Neutrophil (primary cell): ENCODE results near the gene ZNF469.

Experiments used
- H3K27ac ChIP-seq: fragments of 200-600 bp; sonication (generic); 2 replicates; pipeline ENCODE4 v1.5.1; 2016; ENCODE audit warnings: mild to moderate bottlenecking, moderate library complexity
- H3K27me3 ChIP-seq: fragments of 200-600 bp; sonication (generic); 2 replicates; pipeline ENCODE4 v1.6.0; 2016; ENCODE audit warnings: mild to moderate bottlenecking
- H3K36me3 ChIP-seq: fragments of 200-600 bp; sonication (generic); 2 replicates; pipeline ENCODE4 v1.5.1; 2017
- H3K4me1 ChIP-seq, 2 experiments: fragments of 200-600 bp in 1 of 2; sonication (generic) in 1 of 2; 1 replicate in 1 of 2; 2 replicates in 1 of 2; pipeline versions ENCODE4 v1.5.1 to v1.6.1; 2013 to 2016; ENCODE audit warnings: low read depth in 1 of 2, low read length in 1 of 2, mild to moderate bottlenecking in 1 of 2, moderate library complexity in 1 of 2; ENCODE audit not compliant: control insufficient read depth in 1 of 2, insufficient read depth in 1 of 2
- H3K4me3 ChIP-seq, 2 experiments: fragments of 200-600 bp in 1 of 2; sonication (generic) in 1 of 2; 1 replicate in 1 of 2; 2 replicates in 1 of 2; pipeline ENCODE4 v1.5.1; 2013 to 2016; ENCODE audit warnings: low read depth in 1 of 2, low read length in 1 of 2, mild to moderate bottlenecking in 1 of 2, moderate library complexity in 1 of 2
- H3K9me3 ChIP-seq: fragments of 200-600 bp; sonication (generic); 2 replicates; pipeline ENCODE4 v1.5.1; 2016
- TF ChIP-seq, protein P1 (sequence below): fragments of 200-600 bp; sonication (generic); IDR thresholded peaks from 2 replicates; pipeline ENCODE4 v1.5.1; 2016; ENCODE audit warnings: antibody characterized with exemption

ZNF469 gene

GRCh38 chr16:88429387-88430184 is 46.8 kb downstream of the ZNF469 start:
- peaks cover 82% of the 10 kb centered on the region for H3K27me3 ChIP-seq
- peaks cover 0 to 6% of the 10 kb centered on the region in 2 experiments for H3K4me1 ChIP-seq
- TF ChIP-seq, protein P1, sequence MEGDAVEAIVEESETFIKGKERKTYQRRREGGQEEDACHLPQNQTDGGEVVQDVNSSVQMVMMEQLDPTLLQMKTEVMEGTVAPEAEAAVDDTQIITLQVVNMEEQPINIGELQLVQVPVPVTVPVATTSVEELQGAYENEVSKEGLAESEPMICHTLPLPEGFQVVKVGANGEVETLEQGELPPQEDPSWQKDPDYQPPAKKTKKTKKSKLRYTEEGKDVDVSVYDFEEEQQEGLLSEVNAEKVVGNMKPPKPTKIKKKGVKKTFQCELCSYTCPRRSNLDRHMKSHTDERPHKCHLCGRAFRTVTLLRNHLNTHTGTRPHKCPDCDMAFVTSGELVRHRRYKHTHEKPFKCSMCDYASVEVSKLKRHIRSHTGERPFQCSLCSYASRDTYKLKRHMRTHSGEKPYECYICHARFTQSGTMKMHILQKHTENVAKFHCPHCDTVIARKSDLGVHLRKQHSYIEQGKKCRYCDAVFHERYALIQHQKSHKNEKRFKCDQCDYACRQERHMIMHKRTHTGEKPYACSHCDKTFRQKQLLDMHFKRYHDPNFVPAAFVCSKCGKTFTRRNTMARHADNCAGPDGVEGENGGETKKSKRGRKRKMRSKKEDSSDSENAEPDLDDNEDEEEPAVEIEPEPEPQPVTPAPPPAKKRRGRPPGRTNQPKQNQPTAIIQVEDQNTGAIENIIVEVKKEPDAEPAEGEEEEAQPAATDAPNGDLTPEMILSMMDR: no peak

DNA sequence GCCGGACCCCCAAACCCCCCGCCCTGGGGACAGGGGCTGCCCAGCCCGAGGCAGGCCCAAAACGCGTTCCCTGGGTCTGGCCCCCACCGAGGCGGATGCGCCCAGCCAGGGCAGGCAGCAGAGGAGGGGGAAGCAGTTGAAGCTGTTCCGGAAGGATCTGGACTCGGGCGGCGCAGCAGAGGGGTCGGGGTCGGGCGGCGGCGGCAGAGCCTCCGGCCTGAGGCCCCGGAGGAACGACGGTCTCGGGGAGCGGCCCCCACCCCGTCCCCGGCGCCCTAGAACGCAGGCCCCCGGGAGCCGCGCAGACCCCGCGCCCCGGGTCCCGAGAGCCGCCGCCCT is 47.4 kb downstream of the ZNF469 start:
- peaks cover 76% of the 10 kb centered on the region for H3K27me3 ChIP-seq
- no peaks in the 10 kb centered on the region for H3K9me3 ChIP-seq
- no peaks in the 10 kb centered on the region for H3K36me3 ChIP-seq
- peaks cover 0 to 6% of the 10 kb centered on the region in 2 experiments for H3K4me1 ChIP-seq
- TF ChIP-seq, protein P1: no peak
- no peak overlapping the region for H3K4me3 ChIP-seq
- H3K27ac ChIP-seq: no peak overlapping the region

More at GRCh38 chr16:88429387-88430184, 46.8 kb downstream of the ZNF469 start:
- H3K4me3 ChIP-seq: no peak overlapping the region
- no peak overlapping the region for H3K27ac ChIP-seq
- H3K36me3 ChIP-seq: no peaks in the 10 kb centered on the region
- no peaks in the 10 kb centered on the region for H3K9me3 ChIP-seq

DNA sequence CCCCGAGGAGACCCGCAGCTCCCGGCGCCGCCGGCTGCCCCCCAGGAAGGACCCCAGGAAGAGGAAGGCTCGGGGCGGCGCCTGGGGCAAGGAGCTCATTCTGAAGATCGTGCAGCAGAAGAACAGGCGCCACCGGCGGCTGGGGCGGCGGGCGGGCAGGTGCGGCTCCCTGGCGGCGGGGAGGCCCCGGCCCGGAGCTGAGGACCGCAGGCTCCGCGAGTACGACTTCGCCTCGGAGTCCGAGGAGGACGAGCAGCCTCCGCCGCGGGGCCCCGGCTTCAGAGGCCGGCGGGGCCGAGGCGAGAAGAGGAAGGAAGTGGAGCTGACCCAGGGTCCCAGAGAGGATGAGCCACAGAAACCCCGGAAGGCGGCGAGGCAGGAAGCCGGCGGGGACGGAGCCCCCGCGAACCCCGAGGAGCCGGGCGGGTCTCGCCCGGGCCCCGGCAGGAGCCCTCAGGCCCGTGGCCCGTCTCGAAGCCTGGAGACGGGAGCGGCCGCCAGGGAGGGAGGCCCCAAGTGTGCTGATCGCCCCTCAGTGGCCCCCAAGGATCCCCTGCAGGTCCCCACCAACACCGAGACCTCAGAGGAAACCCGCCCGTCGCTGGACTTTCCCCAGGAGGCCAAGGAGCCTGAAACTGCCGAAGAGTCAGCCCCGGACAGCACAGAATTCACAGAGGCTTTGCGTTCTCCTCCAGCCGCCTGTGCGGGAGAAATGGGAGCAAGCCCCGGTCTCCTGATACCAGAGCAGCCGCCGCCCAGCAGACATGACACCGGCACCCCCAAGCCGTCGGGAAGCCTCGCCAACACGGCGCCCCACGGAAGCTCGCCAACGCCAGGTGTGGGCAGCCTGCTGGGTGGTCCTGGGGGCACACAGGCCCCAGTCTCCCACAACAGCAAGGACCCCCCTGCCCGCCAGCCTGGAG is 48.0 kb downstream of the ZNF469 start:
- Histone ChIP-seq H3K4me1 (peaks cover 0 to 6% of the 10 kb centered on the region in 2 experiments), H3K4me3 (no peak overlapping the region), H3K27ac (no peak overlapping the region), H3K27me3 (peaks cover 70% of the 10 kb centered on the region), H3K9me3 (no peaks in the 10 kb centered on the region), H3K36me3 (no peaks in the 10 kb centered on the region)
- TF ChIP-seq, protein P1: no peak

- H3K36me3 ChIP-seq: no peaks in the 10 kb centered on the region
- peaks cover 0 to 6% of the 10 kb centered on the region in 2 experiments for H3K4me1 ChIP-seq
- no peak overlapping the region for H3K27ac ChIP-seq
- H3K27me3 ChIP-seq: peaks cover 64% of the 10 kb centered on the region
- H3K9me3 ChIP-seq: no peaks in the 10 kb centered on the region
- TF ChIP-seq, protein P1: no peak
- H3K4me3 ChIP-seq: no peak overlapping the region
These were observed 48.9 kb downstream of the ZNF469 start for GRCh38 chr16:88431651-88432050.

DNA sequence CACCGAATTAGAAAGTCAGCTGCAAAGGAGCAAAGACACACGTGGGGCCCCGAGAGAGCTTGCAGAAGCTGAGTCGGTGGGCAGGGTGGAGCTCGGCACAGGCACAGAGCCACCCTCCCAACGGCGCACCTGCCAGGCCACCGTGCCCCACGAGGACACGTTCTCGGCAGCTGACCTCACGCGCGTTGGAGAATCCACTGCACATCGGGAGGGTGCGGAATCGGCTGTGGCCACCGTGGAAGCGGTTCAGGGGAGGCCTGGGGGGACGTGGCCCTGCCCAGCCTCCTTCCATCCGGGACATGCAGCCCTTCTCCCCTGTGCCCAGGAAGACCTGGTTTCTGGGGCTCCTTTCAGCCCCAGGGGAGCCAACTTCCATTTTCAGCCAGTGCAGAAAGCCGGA is 49.4 kb downstream of the ZNF469 start:
- H3K4me3 ChIP-seq: no peak overlapping the region
- TF ChIP-seq, protein P1: no peak
- H3K4me1 ChIP-seq: peaks cover 0 to 6% of the 10 kb centered on the region in 2 experiments
- H3K36me3 ChIP-seq: no peaks in the 10 kb centered on the region
- H3K27me3 ChIP-seq: peaks cover 64% of the 10 kb centered on the region
- H3K9me3 ChIP-seq: no peaks in the 10 kb centered on the region
- H3K27ac ChIP-seq: no peak overlapping the region
